22Rv1 (cell line): ENCODE results near the gene GPD1.

Experiments
- CTCF ChIP-seq: fragments of 450-650 bp; IDR thresholded peaks from 2 replicates; pipeline ENCODE4 v1.5.1; 2017; ENCODE audit warnings: mild to moderate bottlenecking
- ZFX ChIP-seq: fragments of 450-650 bp; IDR thresholded peaks from 2 replicates; pipeline ENCODE4 v1.6.1; 2017; ENCODE audit warnings: antibody characterized with exemption, borderline replicate concordance

DNA sequence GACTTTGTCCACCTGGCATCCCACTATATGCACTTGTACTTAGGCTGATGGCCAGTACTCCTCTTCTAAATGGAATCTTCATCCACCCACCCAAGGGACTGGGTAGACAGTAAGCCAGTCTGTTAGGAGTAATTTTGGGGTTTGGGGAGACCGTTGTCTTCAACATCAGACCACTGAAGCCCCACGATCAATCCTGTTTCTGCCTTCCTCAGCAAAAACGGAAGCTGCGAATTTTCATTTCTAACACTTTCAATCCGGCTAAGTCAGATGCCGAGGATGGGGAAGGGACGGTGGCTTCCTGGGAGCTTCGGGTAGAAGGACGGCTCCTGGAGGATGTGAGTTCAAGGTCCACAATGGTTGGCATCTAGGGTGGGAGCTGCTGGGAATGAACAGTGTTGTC lies 16.7 kb upstream of the GPD1 start:
- TF ChIP-seq CTCF (no peak), ZFX (no peak)
